Measurements from ENCODE around the gene MYL3. TPM values are rescaled to one million over a fixed set of nuclear protein-coding genes. Genes with fewer than 3 reads are reported as not detected.

Gene MYL3
- total RNA-seq, 1 experiment from 2014 or later = not detected

DNA sequence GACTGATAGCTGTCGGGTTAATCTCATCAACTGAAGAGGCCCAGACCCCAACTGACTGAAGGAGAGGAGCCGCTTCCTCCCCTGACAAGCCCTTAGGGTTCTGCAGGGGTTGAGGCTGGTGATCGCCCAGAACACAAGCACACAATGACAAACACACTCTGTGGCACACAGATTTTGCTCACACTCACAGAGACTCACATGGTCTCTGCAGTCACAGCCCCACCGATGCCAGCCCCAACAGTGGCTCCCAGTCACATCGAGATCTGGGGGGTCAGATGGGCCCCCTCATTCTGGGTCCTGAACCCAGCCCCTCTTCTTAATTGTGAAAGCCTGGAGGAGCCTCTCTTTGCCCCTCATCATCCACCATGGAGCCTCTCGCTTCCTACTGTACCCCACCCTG, 31.0 kb upstream of the MYL3 start:
- DNase-seq = no peak
- Histone ChIP-seq H3K27me3 (no peaks in the 10 kb centered on the region), H3K27ac (no peak overlapping the region)

DNA sequence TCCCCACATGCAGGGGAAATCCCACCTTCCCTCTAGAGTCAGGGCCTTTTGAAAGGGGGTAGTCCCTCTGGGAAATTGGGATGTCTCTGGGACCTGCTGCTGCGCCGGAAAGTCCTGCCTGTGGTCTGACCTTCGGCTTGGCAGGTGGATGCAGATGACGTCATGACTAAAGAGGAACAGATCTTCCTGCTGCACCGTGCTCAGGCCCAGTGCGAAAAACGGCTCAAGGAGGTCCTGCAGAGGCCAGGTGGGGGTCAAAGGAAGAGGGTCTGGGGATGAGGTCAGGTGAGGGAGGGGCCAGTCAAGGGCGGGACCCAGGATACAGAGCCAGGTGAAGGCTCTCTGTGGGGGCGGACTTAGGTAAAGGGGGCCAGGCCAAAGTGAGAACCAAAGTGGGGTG, 30.5 kb upstream of the MYL3 start:
- no peaks in the 10 kb centered on the region for H3K9me3 ChIP-seq (replicated peaks)
- no peaks in the 10 kb centered on the region for H3K36me3 ChIP-seq
- no peak overlapping the region for H3K4me3 ChIP-seq
- no peak for DNase-seq
- no peaks in the 10 kb centered on the region; the same call in 1 of the 2 replicates for H3K4me1 ChIP-seq
- no peaks in the 10 kb centered on the region for H3K27me3 ChIP-seq
- no peak overlapping the region for H3K27ac ChIP-seq

More for the DNA sequence above, 31.0 kb upstream of the MYL3 start:
- H3K9me3 ChIP-seq (replicated peaks) = no peaks in the 10 kb centered on the region
- no peaks in the 10 kb centered on the region for H3K36me3 ChIP-seq
- H3K4me3 ChIP-seq = no peak overlapping the region
- H3K4me1 ChIP-seq = no peaks in the 10 kb centered on the region; the same call in 1 of the 2 replicates

DNA sequence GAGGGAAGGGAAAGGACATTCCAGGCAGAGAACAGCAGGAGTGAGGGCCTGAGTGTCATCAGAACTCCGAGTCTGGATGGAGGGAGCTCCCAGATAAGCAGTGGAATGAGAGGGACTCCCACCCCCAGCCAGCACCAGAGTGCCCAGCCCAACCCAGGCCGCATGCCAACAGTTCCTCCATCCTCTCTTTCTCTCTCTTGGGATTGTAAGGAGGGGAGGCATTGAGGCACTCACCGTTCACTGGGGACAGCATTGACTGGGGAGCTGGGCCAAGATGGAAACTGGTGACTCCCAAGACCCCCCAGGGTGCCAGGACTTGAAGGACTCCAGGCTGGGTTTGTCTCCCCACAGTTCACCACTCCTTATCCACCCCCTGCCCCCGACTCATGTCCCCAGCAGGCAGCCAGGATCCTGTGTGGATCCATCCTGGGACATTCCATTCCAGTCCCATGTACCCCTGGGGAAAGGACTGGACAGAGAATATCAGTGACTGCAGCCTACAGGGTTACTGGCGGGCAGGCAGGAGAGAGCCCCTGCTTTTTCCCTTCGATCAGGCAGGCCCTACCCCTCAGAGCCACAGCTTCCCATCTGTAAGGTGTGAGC, 30.0 kb upstream of the MYL3 start:
- H3K27ac ChIP-seq = no peak overlapping the region
- 0 out of 2 replicates have a peak, but pooled peaks cover 3% of the 10 kb centered on the region for H3K27me3 ChIP-seq
- no peaks in the 10 kb centered on the region; the same call in 1 of the 2 replicates for H3K4me1 ChIP-seq
- H3K9me3 ChIP-seq (replicated peaks) = no peaks in the 10 kb centered on the region
- no peaks in the 10 kb centered on the region for H3K36me3 ChIP-seq
- DNase-seq = no peak
- H3K4me3 ChIP-seq = no peak overlapping the region

DNA sequence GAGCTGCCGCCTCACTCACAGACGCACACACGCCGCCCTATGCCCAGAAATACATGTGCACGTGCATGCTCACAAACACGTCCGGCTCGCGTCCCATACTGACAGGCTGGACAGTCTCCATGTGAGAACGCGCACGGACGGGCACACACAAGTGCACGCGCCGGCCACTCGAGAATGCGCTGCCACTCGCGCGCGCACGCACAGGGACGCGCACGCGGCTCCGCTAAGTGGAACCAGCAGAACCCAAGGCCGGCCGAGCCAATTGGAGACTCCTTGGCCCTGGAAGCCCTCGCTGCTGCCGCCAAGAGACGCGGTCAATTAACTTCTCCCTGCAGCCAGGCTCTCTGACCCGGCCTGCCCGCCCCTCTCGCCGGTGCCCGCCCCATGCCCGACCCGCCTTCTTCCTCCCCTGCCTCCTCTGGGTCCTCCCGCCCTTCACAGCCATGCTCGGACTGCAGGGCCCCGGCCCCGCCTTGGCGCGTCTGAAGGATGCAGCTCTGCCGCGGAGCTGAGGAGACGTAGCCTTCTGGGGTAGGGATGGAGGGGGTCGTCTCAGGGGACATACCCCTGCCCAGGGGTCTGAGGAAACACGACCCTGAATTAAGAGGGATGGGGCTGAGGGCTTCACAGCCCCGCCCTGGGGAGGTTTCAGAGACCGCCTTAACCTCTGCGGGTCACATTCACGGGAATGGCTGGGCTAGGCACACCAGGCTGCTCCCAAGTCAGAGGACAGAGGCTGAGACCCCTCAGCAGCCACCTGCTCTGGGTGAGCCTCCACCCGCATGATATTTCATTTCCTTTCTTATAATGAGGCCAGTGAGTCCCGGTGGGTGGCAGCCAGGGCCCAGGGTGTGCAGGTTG, 29.3 kb upstream of the MYL3 start:
- Histone ChIP-seq H3K27ac (no peak overlapping the region), H3K36me3 (no peaks in the 10 kb centered on the region), H3K4me3 (peak overlapping the region; percentile 47), H3K9me3 (replicated peaks) (no peaks in the 10 kb centered on the region), H3K4me1 (no peaks in the 10 kb centered on the region), H3K27me3 (0 out of 2 replicates have a peak, but pooled peaks cover 3% of the 10 kb centered on the region)
- DNase-seq = peak; percentile 56 to 60

DNA sequence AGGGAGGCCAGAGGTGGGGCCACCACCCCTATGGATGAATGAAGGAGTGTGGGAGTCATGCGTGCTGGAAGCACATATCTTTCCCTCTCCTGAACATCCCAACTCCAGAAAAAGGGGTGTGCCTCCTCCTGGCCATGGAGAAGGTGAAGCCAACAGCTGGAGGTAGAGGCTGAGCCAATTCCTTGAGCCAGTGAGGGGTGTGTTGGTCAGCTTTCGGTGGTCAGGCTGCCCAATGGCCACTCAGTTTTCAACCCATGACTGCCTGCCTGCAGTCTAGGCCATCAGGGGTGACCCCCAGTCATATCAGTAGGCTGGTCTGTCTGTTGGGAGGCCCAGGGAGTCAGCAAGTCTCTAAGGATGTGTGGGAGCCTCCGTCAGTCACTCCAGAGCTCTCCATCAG, 27.9 kb upstream of the MYL3 start:
- Histone ChIP-seq H3K27ac (no peak overlapping the region), H3K27me3 (0 out of 2 replicates have a peak, but pooled peaks cover 3% of the 10 kb centered on the region), H3K9me3 (replicated peaks) (no peaks in the 10 kb centered on the region), H3K36me3 (no peaks in the 10 kb centered on the region), H3K4me3 (no peak overlapping the region), H3K4me1 (no peaks in the 10 kb centered on the region)
- no peak for DNase-seq

DNA sequence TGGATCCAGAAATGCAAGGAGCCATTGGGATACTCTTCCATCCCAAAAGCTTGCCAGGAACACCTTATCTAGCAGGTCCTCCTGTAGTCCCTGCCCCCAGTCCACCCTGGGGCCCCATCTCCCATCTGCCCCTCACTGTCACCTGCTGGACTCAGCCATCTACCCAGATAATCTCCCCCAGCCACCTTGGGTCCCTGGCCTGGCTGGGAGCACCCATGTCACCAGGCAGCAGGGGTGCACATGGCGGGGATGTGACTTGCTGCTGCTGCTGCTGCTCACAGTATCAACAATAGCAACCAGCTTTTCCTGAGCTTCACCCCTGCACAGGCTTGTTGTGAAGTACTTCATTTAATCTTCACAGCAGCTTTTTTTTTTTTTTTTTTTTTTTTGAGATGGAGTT, 26.9 kb upstream of the MYL3 start:
- H3K27me3 ChIP-seq = peaks cover 5% of the 10 kb centered on the region; the same call in 1 of the 2 replicates

DNA sequence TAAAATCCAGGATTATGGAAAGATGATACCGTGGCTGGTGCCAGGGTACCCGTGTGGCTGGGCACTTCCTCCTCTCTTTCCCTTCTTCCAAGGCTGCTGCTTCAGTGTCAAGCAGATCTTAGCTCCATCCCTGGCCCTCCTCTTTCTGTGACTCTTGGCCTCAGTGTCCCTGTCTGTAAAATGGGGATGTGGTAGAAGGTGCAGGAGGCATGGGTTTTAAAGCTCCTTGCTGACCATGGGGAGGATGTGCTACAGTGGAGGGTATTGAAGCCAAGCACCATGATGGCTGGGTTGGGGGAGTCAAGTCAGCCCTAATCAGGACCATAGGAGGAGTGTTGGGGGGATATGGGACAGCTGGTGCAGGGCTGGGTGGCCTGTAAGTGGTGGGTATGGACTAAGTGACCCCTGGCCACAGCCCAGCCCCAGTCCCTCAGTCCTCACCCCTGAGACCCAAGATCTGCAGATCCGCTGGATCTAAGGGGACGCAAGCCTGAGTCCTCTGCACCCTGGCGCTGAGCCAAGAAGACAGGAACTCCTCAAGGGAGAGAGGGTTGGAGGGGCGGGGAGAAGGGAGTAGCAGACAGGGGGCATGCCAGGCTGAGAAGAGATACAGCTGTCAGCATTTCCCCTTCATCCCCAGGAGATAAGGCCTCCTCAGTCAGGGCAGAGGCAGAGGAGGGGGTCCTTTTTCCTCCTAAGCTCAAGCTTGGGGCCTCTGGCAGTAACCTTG, 26.3 kb upstream of the MYL3 start:
- Histone ChIP-seq H3K36me3 (no peaks in the 10 kb centered on the region), H3K9me3 (replicated peaks) (no peaks in the 10 kb centered on the region), H3K27ac (no peak overlapping the region), H3K4me3 (no peak overlapping the region), H3K27me3 (peaks cover 10% of the 10 kb centered on the region; the same call in 1 of the 2 replicates), H3K4me1 (no peaks in the 10 kb centered on the region)
- peak in 1 of 2 experiments; percentile 39 for DNase-seq

More for the DNA sequence above, 26.9 kb upstream of the MYL3 start:
- Histone ChIP-seq H3K4me1 (no peaks in the 10 kb centered on the region), H3K27ac (no peak overlapping the region), H3K4me3 (no peak overlapping the region), H3K36me3 (no peaks in the 10 kb centered on the region), H3K9me3 (replicated peaks) (no peaks in the 10 kb centered on the region)
- DNase-seq = no peak

DNA sequence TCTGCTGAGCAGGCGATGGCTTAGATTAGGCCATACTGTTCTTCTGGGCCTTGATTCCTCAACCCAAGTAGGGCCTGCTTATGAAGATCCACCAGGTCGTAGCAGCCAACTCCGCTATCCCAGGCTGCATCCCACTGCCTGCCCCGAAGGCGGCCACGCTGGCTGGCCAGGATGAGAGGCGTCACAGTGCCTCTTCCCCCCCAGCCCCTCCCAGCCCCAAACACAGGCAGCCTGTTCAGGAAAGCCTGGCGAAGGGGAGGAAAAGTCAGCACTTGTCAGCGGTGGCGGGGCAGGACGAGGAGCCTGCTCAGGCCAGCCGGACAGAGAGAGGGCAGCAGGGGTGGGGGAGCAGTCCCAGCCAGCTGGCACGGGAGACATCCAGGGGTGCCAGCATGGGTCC, 25.5 kb upstream of the MYL3 start:
- no peak for DNase-seq
- H3K27ac ChIP-seq = no peak overlapping the region
- no peaks in the 10 kb centered on the region for H3K9me3 ChIP-seq (replicated peaks)
- no peaks in the 10 kb centered on the region for H3K4me1 ChIP-seq
- peaks cover 19% of the 10 kb centered on the region for H3K27me3 ChIP-seq
- no peak overlapping the region for H3K4me3 ChIP-seq
- no peaks in the 10 kb centered on the region for H3K36me3 ChIP-seq

DNA sequence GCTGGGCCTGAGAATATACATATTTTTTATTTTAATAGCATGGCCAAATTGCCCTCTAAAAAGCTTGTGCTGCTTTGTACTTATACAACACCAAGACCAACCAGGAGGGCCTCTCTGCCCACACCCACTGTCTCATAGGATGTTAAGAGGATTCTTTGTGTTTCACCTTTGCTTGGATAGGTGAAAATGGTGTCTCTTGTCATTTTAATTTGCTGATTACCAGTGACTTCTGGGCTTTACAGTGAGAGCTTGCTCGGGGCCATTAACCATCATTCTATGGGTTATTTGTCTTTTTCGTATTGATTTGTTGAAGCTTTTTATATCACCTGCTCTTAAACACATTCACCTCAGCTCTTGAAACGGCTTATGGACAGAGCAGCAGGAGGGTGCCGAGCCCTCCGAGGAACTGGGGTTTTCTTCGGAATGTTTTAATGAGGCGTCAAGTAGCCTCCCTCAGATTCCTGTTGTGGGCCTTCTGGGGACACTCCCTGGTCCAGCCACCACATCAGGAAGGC, 24.8 kb upstream of the MYL3 start:
- Histone ChIP-seq H3K4me1 (no peaks in the 10 kb centered on the region), H3K9me3 (replicated peaks) (no peaks in the 10 kb centered on the region), H3K36me3 (no peaks in the 10 kb centered on the region), H3K27me3 (peaks cover 22% of the 10 kb centered on the region), H3K27ac (no peak overlapping the region), H3K4me3 (no peak overlapping the region)
- DNase-seq = no peak

DNA sequence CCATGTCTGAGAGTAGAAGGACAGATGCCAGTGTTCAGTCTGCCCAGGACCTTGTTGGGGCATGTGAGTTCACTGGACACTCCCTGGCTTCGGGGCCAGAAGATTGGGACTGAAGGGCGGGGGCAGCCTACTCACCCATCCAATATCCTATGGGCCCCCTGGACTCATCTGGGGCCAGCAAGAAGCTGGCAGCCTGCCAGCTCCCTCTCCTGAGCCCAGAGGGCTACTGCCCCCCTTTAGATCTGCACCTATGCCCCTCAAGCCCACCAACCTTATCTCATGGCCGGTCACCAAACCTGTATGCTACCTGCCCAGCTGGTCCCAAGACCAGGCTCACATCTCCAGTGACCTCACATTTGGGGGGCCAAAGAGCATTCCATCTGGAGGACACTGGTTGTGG, 22.4 kb upstream of the MYL3 start:
- Histone ChIP-seq H3K9me3 (replicated peaks) (no peaks in the 10 kb centered on the region), H3K36me3 (no peaks in the 10 kb centered on the region), H3K4me1 (no peaks in the 10 kb centered on the region), H3K27me3 (peaks cover 27% of the 10 kb centered on the region), H3K27ac (no peak overlapping the region), H3K4me3 (no peak overlapping the region)
- DNase-seq = no peak

DNA sequence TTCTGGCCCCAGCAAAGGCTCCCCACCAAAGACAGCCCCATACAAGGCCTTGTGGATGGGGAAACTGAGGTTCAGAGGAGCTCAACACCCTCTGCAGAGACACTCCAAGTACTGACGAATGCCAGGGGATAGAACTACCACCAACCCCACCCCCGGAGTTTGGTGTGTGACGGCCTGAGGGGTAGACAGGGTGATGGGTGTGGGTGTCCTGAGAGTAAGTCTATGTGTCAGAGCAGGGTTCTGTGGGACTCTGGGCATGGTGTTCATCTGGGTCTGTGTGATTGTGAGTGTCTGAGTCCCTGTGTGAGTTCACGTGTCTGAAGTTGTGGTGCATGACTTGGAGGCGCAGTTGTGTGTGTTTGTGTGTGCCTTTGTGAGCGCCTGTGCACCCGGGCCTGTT, 21.7 kb upstream of the MYL3 start:
- peaks cover 27% of the 10 kb centered on the region for H3K27me3 ChIP-seq

DNA sequence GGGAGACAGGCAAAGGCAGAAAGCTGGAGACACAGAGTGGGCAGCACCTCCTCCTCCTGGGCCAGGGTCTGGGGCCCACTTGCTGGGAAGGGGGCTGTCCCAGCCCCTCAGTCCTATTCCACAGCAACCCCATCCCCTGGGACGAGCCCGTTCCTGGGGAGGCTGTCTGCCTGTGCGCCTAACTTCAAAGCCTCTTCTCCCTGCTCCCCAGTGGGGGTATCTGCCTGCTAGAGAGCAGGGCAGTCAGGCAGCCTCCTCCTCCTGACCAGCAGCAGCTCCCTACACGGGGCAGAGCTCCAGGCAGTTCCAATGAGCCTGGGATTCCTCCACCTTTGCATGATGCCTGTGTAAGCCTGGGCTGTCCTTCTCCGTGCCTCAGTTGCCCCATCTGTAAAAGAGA, 21.2 kb upstream of the MYL3 start:
- H3K9me3 ChIP-seq (replicated peaks) = no peaks in the 10 kb centered on the region
- H3K27me3 ChIP-seq = peaks cover 27% of the 10 kb centered on the region
- no peak for DNase-seq
- no peak overlapping the region for H3K27ac ChIP-seq
- no peak overlapping the region for H3K4me3 ChIP-seq
- H3K4me1 ChIP-seq = no peaks in the 10 kb centered on the region
- no peaks in the 10 kb centered on the region for H3K36me3 ChIP-seq

More for the DNA sequence above, 21.7 kb upstream of the MYL3 start:
- no peak for DNase-seq
- H3K4me1 ChIP-seq = no peaks in the 10 kb centered on the region
- no peak overlapping the region for H3K27ac ChIP-seq
- no peak overlapping the region for H3K4me3 ChIP-seq
- no peaks in the 10 kb centered on the region for H3K36me3 ChIP-seq
- no peaks in the 10 kb centered on the region for H3K9me3 ChIP-seq (replicated peaks)

DNA sequence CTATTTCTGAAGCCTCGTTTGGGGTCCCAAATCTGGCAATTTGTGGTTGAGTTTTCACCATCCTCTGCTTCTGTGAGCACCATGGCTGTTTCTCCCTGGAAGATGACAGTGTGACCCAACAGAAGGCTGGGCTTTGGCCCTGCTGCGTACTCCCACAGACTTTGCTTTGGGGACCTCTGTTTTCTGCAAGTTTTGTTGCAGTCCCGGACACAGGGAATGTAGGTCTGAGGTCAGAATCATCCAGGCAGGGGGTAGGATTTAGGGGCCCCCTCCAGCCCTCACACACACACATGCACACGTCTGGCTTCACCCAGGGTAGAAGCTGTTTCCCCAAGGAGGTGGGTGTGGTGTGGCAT, 20.6 kb upstream of the MYL3 start:
- no peaks in the 10 kb centered on the region for H3K36me3 ChIP-seq
- no peak overlapping the region for H3K4me3 ChIP-seq
- H3K27ac ChIP-seq = no peak overlapping the region
- H3K27me3 ChIP-seq = peaks cover 27% of the 10 kb centered on the region
- no peaks in the 10 kb centered on the region for H3K9me3 ChIP-seq (replicated peaks)
- DNase-seq = no peak
- H3K4me1 ChIP-seq = no peaks in the 10 kb centered on the region

DNA sequence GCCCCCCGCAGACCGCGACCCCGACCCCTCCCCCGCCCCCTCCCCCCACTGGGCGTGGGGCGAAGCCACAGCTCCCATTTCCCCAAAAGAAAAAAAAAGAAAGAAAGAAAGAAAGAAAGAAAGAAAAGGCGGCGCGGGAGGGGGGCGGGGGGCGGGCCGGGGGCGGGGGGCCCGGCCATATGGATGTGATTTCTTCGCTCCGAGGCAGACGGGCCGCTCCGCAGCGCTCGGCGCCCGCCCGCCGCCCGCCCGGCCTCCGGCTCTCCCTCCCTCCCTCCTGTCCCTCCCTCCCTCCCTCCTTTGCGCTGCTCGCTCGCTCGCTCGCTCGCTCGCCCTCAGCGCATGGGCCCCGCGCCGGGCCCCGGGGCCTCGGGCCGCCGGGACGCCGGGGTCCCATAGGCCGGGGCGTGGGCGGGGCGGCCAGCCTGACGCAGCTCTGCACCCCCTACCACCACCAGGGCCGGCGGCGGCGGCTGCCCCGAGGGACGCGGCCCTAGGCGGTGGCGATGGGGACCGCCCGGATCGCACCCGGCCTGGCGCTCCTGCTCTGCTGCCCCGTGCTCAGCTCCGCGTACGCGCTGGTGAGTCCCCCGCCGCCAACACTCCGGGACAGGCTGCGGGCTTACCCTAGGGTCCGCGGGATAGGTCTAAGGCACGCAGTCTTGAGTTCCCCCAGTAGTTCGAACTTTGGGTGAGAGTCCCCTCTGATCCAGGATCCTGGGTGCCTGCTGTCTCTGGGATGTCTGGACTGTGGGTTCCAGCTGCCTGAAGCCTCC, 20.0 kb upstream of the MYL3 start:
- peak in 1 of 2 experiments; percentile 28 for DNase-seq
- H3K4me3 ChIP-seq = peak overlapping the region; percentile 34
- no peaks in the 10 kb centered on the region for H3K36me3 ChIP-seq
- H3K27me3 ChIP-seq = peaks cover 24% of the 10 kb centered on the region
- H3K9me3 ChIP-seq (replicated peaks) = no peaks in the 10 kb centered on the region
- H3K27ac ChIP-seq = no peak overlapping the region
- no peaks in the 10 kb centered on the region; the same call in 1 of the 2 replicates for H3K4me1 ChIP-seq
